ENCODE data around the gene OBI1. TPM values are rescaled to one million over a fixed set of nuclear protein-coding genes. Genes with fewer than 3 reads are reported as not detected.

OBI1 gene
- total RNA-seq, 1 donor, result 18.1 TPM

GRCh38 chr13:78625384-78625783 lies 33.6 kb downstream of the OBI1 start:
- no peak overlapping the region for H3K4me3 ChIP-seq (ENCODE audit: low read depth, low read length)
- TF ChIP-seq, protein P1, sequence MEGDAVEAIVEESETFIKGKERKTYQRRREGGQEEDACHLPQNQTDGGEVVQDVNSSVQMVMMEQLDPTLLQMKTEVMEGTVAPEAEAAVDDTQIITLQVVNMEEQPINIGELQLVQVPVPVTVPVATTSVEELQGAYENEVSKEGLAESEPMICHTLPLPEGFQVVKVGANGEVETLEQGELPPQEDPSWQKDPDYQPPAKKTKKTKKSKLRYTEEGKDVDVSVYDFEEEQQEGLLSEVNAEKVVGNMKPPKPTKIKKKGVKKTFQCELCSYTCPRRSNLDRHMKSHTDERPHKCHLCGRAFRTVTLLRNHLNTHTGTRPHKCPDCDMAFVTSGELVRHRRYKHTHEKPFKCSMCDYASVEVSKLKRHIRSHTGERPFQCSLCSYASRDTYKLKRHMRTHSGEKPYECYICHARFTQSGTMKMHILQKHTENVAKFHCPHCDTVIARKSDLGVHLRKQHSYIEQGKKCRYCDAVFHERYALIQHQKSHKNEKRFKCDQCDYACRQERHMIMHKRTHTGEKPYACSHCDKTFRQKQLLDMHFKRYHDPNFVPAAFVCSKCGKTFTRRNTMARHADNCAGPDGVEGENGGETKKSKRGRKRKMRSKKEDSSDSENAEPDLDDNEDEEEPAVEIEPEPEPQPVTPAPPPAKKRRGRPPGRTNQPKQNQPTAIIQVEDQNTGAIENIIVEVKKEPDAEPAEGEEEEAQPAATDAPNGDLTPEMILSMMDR (IDR thresholded peaks at IDR 0.05; ENCODE audit: insufficient read depth, low read depth, low read length), result no peak
- no peak for DNase-seq (ENCODE audit: low read depth)

DNA sequence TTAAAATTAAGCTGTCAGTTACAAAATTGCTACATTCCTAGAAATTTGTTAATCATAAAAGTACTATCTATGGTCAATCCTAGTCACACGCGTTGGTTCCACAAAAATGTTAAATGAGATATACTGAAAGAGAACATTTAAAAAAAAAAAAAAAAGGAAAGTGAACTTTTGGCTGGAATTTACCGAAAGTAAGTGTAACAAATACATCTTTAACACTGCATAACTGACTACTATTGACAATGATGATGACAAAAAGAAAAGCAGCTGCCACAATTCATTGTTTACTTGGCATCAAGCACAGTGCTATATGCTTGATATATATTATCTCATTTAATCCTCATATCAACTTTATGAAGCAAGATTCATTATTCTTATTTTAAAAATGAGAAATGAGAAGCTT lies 35.8 kb downstream of the OBI1 start:
- TF ChIP-seq, protein P1 (IDR thresholded peaks at IDR 0.05; ENCODE audit: insufficient read depth, low read depth, low read length), result no peak
- no peak for DNase-seq (ENCODE audit: low read depth)
- H3K4me3 ChIP-seq (ENCODE audit: low read depth, low read length), result no peak overlapping the region

- DNase-seq (ENCODE audit: low read depth), result no peak
- TF ChIP-seq, protein P1 (IDR thresholded peaks at IDR 0.05; ENCODE audit: insufficient read depth, low read depth, low read length), result no peak
- no peak overlapping the region for H3K4me3 ChIP-seq (ENCODE audit: low read depth, low read length)
These were observed 38.0 kb downstream of the OBI1 start for GRCh38 chr13:78620936-78621470.

GRCh38 chr13:78618411-78618810 lies 40.5 kb downstream of the OBI1 start:
- no peak overlapping the region for H3K4me3 ChIP-seq (ENCODE audit: low read depth, low read length)
- TF ChIP-seq, protein P1 (IDR thresholded peaks at IDR 0.05; ENCODE audit: insufficient read depth, low read depth, low read length), result no peak
- DNase-seq (ENCODE audit: low read depth), result no peak

DNA sequence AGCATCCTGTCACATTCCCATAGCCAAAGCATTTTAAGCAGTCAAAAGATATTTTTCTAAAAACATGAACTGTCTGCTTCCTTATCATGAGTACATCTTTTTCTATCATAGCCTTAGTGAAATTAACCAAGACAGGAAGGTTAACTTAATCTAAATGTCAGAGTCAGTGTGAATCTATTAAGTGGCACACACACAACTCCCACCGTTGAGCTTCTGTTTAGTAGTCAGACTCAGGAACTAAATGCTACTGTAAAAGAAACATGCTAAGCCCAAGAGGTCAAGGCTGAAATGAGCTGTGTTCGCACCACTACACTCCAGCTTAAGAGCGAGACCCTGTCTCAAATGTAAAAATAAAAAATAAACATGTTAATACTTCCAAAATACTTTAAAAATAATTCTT lies 47.9 kb downstream of the OBI1 start:
- H3K4me3 ChIP-seq (ENCODE audit: low read depth, low read length), result no peak overlapping the region
- TF ChIP-seq, protein P1 (IDR thresholded peaks at IDR 0.05; ENCODE audit: insufficient read depth, low read depth, low read length), result no peak
- no peak for DNase-seq (ENCODE audit: low read depth)

GRCh38 chr13:78610381-78610883 lies 48.5 kb downstream of the OBI1 start:
- no peak overlapping the region for H3K4me3 ChIP-seq (ENCODE audit: low read depth, low read length)
- DNase-seq (ENCODE audit: low read depth), result peak; percentile 45
- TF ChIP-seq, protein P1 (IDR thresholded peaks at IDR 0.05; ENCODE audit: insufficient read depth, low read depth, low read length), result no peak
